Measurements from ENCODE around the gene IFI30. TPM values are rescaled to one million over a fixed set of nuclear protein-coding genes. Genes with fewer than 3 reads are reported as not detected.
A peak's percentile ranks its signal among the peaks of the same experiment; 100 is the strongest.

The IFI30 gene
- total RNA-seq, 1 experiment from 2014 or later = 23.6 TPM

DNA sequence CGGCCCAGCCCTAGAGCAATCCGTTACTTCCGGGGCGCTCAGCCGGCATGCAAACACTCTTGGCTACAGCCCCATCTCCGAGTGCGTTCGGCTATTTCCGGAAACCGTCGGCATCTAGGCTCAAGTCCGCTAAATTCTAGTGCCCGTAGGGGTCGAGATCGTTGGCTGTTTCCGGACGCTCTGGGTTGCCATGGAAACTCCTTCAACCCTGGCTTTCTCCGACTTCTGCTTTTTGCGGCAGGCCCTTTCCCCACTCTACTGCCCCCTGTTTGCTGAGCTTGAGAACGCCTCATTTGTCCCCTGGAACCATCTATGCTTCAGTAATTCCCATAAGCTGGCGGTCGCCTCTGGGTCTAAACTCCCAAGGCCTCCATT is 21.2 kb upstream of the IFI30 start:
- Histone ChIP-seq H3K79me1 (ENCODE audit: insufficient read depth, low read depth, low read length, poor library complexity, severe bottlenecking) (no peaks in the 10 kb centered on the region), H2AFZ (ENCODE audit: low read length) (no peak overlapping the region), H2AK5ac (ENCODE audit: insufficient read length, low read length) (no peak overlapping the region), H3K9ac (ENCODE audit: extremely low read depth, insufficient read length, low read length) (peak overlapping the region; percentile 95), H2BK120ac (ENCODE audit: low read depth, low read length, poor library complexity, severe bottlenecking) (no peak overlapping the region), H2BK12ac (ENCODE audit: insufficient read length, low read depth, low read length) (no peak overlapping the region), H4K91ac (ENCODE audit: insufficient read length, low read depth, low read length) (no peak overlapping the region), H3K56ac (ENCODE audit: insufficient read length, low read depth, low read length) (no peak overlapping the region), H3K4me2 (ENCODE audit: insufficient read depth, insufficient read length, low read length) (peak overlapping the region; percentile 62), H3K9me3 (ENCODE audit: control insufficient read depth, low read depth, low read length) (no peaks in the 10 kb centered on the region), H2BK5ac (ENCODE audit: insufficient read length, low read length) (no peak overlapping the region), H3K27me3 (ENCODE audit: insufficient read depth, low read length) (no peaks in the 10 kb centered on the region), H3K23ac (ENCODE audit: insufficient read length, low read depth, low read length) (no peak overlapping the region), H4K20me1 (ENCODE audit: control insufficient read depth, insufficient read depth, insufficient read length) (peaks cover 4% of the 10 kb centered on the region), H4K8ac (replicated peaks; ENCODE audit: insufficient read length, low read depth, low read length) (no peak overlapping the region), H3K18ac (ENCODE audit: insufficient read length, low read depth, low read length) (peak overlapping the region; percentile 94), H3K27ac (ENCODE audit: insufficient read length, low read depth, low read length) (no peak overlapping the region), H2BK20ac (ENCODE audit: low read depth, low read length, poor library complexity, severe bottlenecking) (no peak overlapping the region), H4K5ac (ENCODE audit: insufficient read length, low read depth, low read length) (no peak overlapping the region), H2BK15ac (ENCODE audit: low read depth, low read length) (no peak overlapping the region), H3K4me1 (ENCODE audit: insufficient read depth, low read length) (no peaks in the 10 kb centered on the region), H3K23me2 (ENCODE audit: insufficient read length, low read depth, low read length, poor library complexity, severe bottlenecking) (peaks cover 8% of the 10 kb centered on the region), H3K4ac (ENCODE audit: low read depth, low read length) (no peak overlapping the region), H3K79me2 (ENCODE audit: insufficient read depth, low read length) (no peaks in the 10 kb centered on the region), H3T11ph (ENCODE audit: low read length) (no peak overlapping the region), H3K14ac (ENCODE audit: insufficient read depth, low read length) (peak overlapping the region; percentile 96; the same call in 1 of the 2 replicates)
- Mint-ChIP-seq H3K4me1 (peaks cover 12 to 25% of the 10 kb centered on the region in 2 experiments), H3K36me3 (ENCODE audit: insufficient read depth in 1 of 3, low read depth in 3 of 3) (peaks cover 9 to 16% (median 13%) of the 10 kb centered on the region in 3 experiments; a peak in 5 of 7 replicates), H3K27ac (peak overlapping the region; percentile 98 to 99 (median 99)), H3K27me3 (ENCODE audit: low read depth) (no peaks in the 10 kb centered on the region; the same call in 1 of the 2 replicates), H3K4me3 (peak overlapping the region; percentile 75 to 84), H3K9me3 (no peaks in the 10 kb centered on the region)
- peak; percentile 98 for DNase-seq
- no CpG with 5 or more reads among the region's 22 CpGs for WGBS (ENCODE audit: extremely low coverage, insufficient read length, low lambda C conversion rate)
- TF ChIP-seq, protein P1, sequence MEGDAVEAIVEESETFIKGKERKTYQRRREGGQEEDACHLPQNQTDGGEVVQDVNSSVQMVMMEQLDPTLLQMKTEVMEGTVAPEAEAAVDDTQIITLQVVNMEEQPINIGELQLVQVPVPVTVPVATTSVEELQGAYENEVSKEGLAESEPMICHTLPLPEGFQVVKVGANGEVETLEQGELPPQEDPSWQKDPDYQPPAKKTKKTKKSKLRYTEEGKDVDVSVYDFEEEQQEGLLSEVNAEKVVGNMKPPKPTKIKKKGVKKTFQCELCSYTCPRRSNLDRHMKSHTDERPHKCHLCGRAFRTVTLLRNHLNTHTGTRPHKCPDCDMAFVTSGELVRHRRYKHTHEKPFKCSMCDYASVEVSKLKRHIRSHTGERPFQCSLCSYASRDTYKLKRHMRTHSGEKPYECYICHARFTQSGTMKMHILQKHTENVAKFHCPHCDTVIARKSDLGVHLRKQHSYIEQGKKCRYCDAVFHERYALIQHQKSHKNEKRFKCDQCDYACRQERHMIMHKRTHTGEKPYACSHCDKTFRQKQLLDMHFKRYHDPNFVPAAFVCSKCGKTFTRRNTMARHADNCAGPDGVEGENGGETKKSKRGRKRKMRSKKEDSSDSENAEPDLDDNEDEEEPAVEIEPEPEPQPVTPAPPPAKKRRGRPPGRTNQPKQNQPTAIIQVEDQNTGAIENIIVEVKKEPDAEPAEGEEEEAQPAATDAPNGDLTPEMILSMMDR (conservative IDR thresholded peaks at IDR 0.05) = peak; percentile 78
